Medulla oblongata (tissue), 1 donor: ENCODE measurements around the gene NRBP1.

Source experiments
- DNase-seq: peaks from one replicate; pipeline ENCODE4 v3.0.0-alpha.2; 2015; ENCODE audit errors: extremely low spot score

NRBP1 gene

GRCh38 chr2:27489498-27490397 is 61.3 kb downstream of the NRBP1 start, which contains the start of gene IFT172:
IFT172 (minus strand) TSS chr2:27489743; CDS start chr2:27489653, 90 bp downstream.
- peak; percentile 99 for DNase-seq
